Measurements from ENCODE around the gene SP6.

- no peak for TF ChIP-seq CTCF (IDR thresholded peaks at IDR 0.05; ENCODE audit: insufficient read depth, low read length, poor library complexity, severe bottlenecking)
- no peak for TF ChIP-seq EZH2phosphoT487 (conservative IDR thresholded peaks at IDR 0.05; ENCODE audit: low read length)
Observed at GRCh38 chr17:47873200-47874090, 22.5 kb upstream of the SP6 start.
